Stimulated activated CD8-positive, alpha-beta memory T cell treated with anti-CD3 and anti-CD28 coated beads, Interleukin-4, amount 100 ng/mL, for 24 hours (primary cell): ENCODE measurements around the gene CATSPER1.
"Not testable (repeated sequence)": the region's sequence is repeated elsewhere in the genome, so short reads cannot be mapped to it uniquely, and the experiment has no call there.

Experiments
- DNase-seq: peaks from one replicate; pipeline ENCODE4 v3.0.0-alpha.2; 2020; ENCODE audit warnings: low read depth

The CATSPER1 gene

GRCh38 chr11:66020618-66021357, 5.5 kb downstream of the CATSPER1 start:
- no peak for DNase-seq

GRCh38 chr11:66020212-66020611, 6.1 kb downstream of the CATSPER1 start:
- no peak for DNase-seq

GRCh38 chr11:66017321-66017720, 9.0 kb downstream of the CATSPER1 start:
- DNase-seq: no peak

GRCh38 chr11:66016793-66017177, 9.5 kb downstream of the CATSPER1 start:
- DNase-seq: no peak

GRCh38 chr11:66015936-66016792, 10.1 kb downstream of the CATSPER1 start:
- no peak for DNase-seq

GRCh38 chr11:66015454-66015881, 10.8 kb downstream of the CATSPER1 start:
- DNase-seq: no peak

- DNase-seq: no peak
Measured at GRCh38 chr11:66014804-66015453, 11.3 kb downstream of the CATSPER1 start.

GRCh38 chr11:66013762-66014100, 12.5 kb downstream of the CATSPER1 start:
- no peak for DNase-seq

GRCh38 chr11:66012946-66013761, 13.1 kb downstream of the CATSPER1 start:
- no peak for DNase-seq

- no peak for DNase-seq
Measured at GRCh38 chr11:66012371-66012945, 13.8 kb downstream of the CATSPER1 start.

- no peak for DNase-seq
Measured at GRCh38 chr11:66011785-66012303, 14.4 kb downstream of the CATSPER1 start, which contains the start of gene CST6. CST6 (plus strand) TSS chr11:66012008; CDS start chr11:66012045, 37 bp downstream.

GRCh38 chr11:66011239-66011784, 15.0 kb downstream of the CATSPER1 start:
- no peak for DNase-seq

- not testable (repeated sequence) for DNase-seq
Measured at GRCh38 chr11:66010036-66010435, 16.2 kb downstream of the CATSPER1 start.

- no peak for DNase-seq
Measured at GRCh38 chr11:66008468-66009101, 17.7 kb downstream of the CATSPER1 start.

GRCh38 chr11:66008095-66008467, 18.2 kb downstream of the CATSPER1 start:
- DNase-seq: no peak

GRCh38 chr11:66007201-66007634, 19.1 kb downstream of the CATSPER1 start:
- DNase-seq: no peak

- DNase-seq: no peak
Measured at GRCh38 chr11:66006891-66007176, 19.4 kb downstream of the CATSPER1 start.

- DNase-seq: no peak
Measured at GRCh38 chr11:66006134-66006890, 20.0 kb downstream of the CATSPER1 start.

GRCh38 chr11:66004186-66004585, 22.1 kb downstream of the CATSPER1 start:
- no peak for DNase-seq

GRCh38 chr11:66003291-66003690, 23.0 kb downstream of the CATSPER1 start:
- no peak for DNase-seq
